Colonic mucosa (tissue), 4 donors: ENCODE data around the gene SPTBN1. TPM values are rescaled to one million over a fixed set of nuclear protein-coding genes. Genes with fewer than 3 reads are reported as not detected.

Source experiments
- DNase-seq: peaks from one replicate; pipeline ENCODE4 v3.0.0-alpha.2; 2020
- H3K27ac ChIP-seq: fragments of 200-600 bp; one replicate; pipeline ENCODE4 v1.8.0; 2021
- H3K27me3 ChIP-seq: fragments of 200-600 bp; one replicate; pipeline ENCODE4 v1.8.0; 2021
- H3K36me3 ChIP-seq: fragments of 200-600 bp; one replicate; pipeline ENCODE4 v1.8.0; 2021
- H3K4me1 ChIP-seq: fragments of 200-600 bp; one replicate; pipeline ENCODE4 v1.8.0; 2021; ENCODE audit warnings: mild to moderate bottlenecking
- H3K4me3 ChIP-seq: fragments of 200-600 bp; one replicate; pipeline ENCODE4 v1.8.0; 2021
- H3K9ac ChIP-seq, 2 donors: one replicate each; pipeline ENCODE4 v1.7.0; 2013; ENCODE audit warnings: control low read depth in 2 of 2, low read depth in 2 of 2, low read length in 2 of 2
- H3K9me3 ChIP-seq: fragments of 200-600 bp; one replicate; pipeline ENCODE4 v1.8.0; 2021
- CTCF ChIP-seq: fragments of 200-600 bp; IDR thresholded peaks from one replicate; pipeline ENCODE4 v1.8.0; 2022; ENCODE audit warnings: antibody characterized with exemption, mild to moderate bottlenecking
- intact Hi-C: fragments of 100-400 bp; cut with DNase I; formaldehyde crosslinking; loops from one replicate; pipeline ENCODE4 v1.14.1; 2022
- total RNA-seq, 2 donors: library from RNA; stranded (reverse); fragmentation: NEBNext Ultra II Directional in 1 of 2; extraction: Animal tissue kit (Norgen Biotek cat#: 25700) in 1 of 2; gene quantifications; one replicate each; pipeline ENCODE4 v1.2.1, GENCODE V29; 2021
- donor health status: healthy.
- donor health status: DM: no; HTN: no; CAD: no.
- donor health status: DM: no; HTN: no; CAD: no.

The SPTBN1 gene
- total RNA-seq, 2 donors from 2014 or later, result 325 to 338 TPM

DNA sequence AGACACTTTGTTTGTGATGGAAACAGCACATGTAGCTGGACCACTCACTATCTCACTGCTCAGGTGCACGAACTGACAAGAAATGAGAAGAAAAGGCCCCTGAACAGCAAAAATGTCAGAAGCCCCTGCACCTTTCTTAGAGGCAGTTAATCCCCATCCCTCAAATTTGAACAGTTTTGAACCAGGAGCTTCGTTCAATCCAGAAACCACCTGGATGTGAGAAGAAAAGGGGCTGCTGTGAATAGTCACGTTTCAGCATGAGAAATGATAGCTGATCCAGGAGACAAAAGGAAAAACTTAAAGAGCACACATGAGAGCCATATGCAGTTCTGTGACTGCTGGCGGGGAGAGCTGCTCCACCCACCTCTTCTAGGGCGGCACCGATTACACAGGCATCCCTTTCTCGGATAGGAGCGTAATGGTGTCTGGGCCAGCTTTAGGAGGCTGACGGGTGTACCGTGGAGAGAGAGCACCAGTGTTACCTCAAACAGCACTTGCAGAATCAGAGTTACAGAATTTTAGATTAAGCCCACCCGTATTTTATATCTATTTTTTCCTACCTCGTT is 150.3 kb downstream of the SPTBN1 start:
- no peak for DNase-seq
- no peak overlapping the region for H3K4me3 ChIP-seq
- peak overlapping the region in 1 of 2 donors; percentile 29 for H3K9ac ChIP-seq
- H3K36me3 ChIP-seq, result no peaks in the 10 kb centered on the region
- no peaks in the 10 kb centered on the region for H3K27me3 ChIP-seq
- H3K9me3 ChIP-seq, result no peaks in the 10 kb centered on the region
- H3K4me1 ChIP-seq, result peaks cover 13% of the 10 kb centered on the region
- H3K27ac ChIP-seq, result no peak overlapping the region
- intact Hi-C loops, result loop anchor here (10.0 kb wide), 1 partner anchor 72 kb away; no protein-coding TSS in a partner anchor
- TF ChIP-seq CTCF, result no peak

DNA sequence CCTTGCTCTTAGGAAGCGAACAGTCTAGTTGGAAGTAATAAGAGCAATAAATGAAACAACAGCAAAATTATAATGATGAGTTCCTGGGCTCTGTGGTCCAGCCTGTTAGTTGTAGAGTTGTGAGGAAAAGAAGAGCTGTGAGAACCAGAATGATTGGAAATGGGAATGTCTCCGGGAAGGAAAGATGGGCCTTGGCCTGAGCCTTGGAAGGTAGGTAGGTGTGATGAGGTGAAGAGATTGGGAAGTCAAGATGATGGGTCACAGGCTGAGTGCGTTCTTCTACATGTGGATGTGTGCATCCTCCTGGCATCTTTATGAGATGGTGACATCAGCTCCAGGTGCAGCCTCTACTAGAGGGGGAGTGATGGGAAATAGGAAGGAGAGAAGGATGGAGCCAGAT is 152.1 kb downstream of the SPTBN1 start:
- H3K27me3 ChIP-seq, result no peaks in the 10 kb centered on the region
- no peak overlapping the region for H3K4me3 ChIP-seq
- no peak overlapping the region for H3K27ac ChIP-seq
- intact Hi-C loops, result loop anchor here (10.0 kb wide), 1 partner anchor 73 kb away; no protein-coding TSS in a partner anchor
- no peaks in the 10 kb centered on the region for H3K36me3 ChIP-seq
- H3K9me3 ChIP-seq, result no peaks in the 10 kb centered on the region
- no peak for DNase-seq
- TF ChIP-seq CTCF, result no peak
- no peak overlapping the region for H3K9ac ChIP-seq
- H3K4me1 ChIP-seq, result peaks cover 10% of the 10 kb centered on the region

GRCh38 chr2:54609241-54609640 is 153.1 kb downstream of the SPTBN1 start:
- H3K4me1 ChIP-seq, result peaks cover 5% of the 10 kb centered on the region
- TF ChIP-seq CTCF, result no peak
- H3K9ac ChIP-seq, result no peak overlapping the region
- H3K4me3 ChIP-seq, result no peak overlapping the region
- H3K27ac ChIP-seq, result no peak overlapping the region
- H3K9me3 ChIP-seq, result no peaks in the 10 kb centered on the region
- H3K27me3 ChIP-seq, result no peaks in the 10 kb centered on the region
- no peak for DNase-seq
- H3K36me3 ChIP-seq, result no peaks in the 10 kb centered on the region
- intact Hi-C loops, result loop anchor here (10.0 kb wide), 1 partner anchor 74 kb away; no protein-coding TSS in a partner anchor

GRCh38 chr2:54609647-54610046 is 153.5 kb downstream of the SPTBN1 start:
- peaks cover 5% of the 10 kb centered on the region for H3K4me1 ChIP-seq

DNA sequence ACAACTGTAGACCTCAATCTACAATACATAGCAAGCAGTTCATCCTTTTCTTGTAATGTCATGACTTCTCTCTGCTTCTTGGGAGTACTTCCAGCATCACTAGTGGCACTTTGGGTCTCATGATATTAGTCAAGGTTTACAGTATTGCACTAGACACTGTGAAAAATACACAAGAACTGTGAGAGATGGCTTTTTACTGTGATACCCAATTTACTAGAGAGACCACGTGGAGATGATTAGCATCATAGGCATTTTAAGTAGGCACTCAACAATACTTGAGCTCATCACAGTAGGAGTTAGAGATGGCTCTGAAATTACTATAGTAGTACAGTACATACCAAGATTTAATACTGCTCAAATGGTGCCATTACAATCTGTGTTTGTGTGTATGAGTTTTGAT is 154.6 kb downstream of the SPTBN1 start:
- intact Hi-C loops, result no loop called here
- Histone ChIP-seq H3K4me3 (no peak overlapping the region), H3K36me3 (no peaks in the 10 kb centered on the region), H3K4me1 (peaks cover 5% of the 10 kb centered on the region), H3K9ac (no peak overlapping the region), H3K27me3 (no peaks in the 10 kb centered on the region), H3K9me3 (no peaks in the 10 kb centered on the region), H3K27ac (no peak overlapping the region)
- DNase-seq, result no peak
- no peak for TF ChIP-seq CTCF

More at GRCh38 chr2:54609647-54610046, 153.5 kb downstream of the SPTBN1 start:
- Histone ChIP-seq H3K27ac (no peak overlapping the region), H3K36me3 (no peaks in the 10 kb centered on the region), H3K27me3 (no peaks in the 10 kb centered on the region), H3K4me3 (no peak overlapping the region), H3K9me3 (no peaks in the 10 kb centered on the region), H3K9ac (no peak overlapping the region)
- TF ChIP-seq CTCF, result no peak
- intact Hi-C loops, result loop anchor here (10.0 kb wide), 1 partner anchor 75 kb away; no protein-coding TSS in a partner anchor
- no peak for DNase-seq
